DMS53 (cell line): ENCODE results near the gene SIAH1.
"Not testable (repeated sequence)": the region's sequence is repeated elsewhere in the genome, so short reads cannot be mapped to it uniquely, and the experiment has no call there.

ENCODE experiments used
- DNase-seq: peaks from one replicate; lab custom pipeline; 2025; lab: John Stamatoyannopoulos, UW

The SIAH1 gene

GRCh38 chr16:48393485-48394354 lies 8.5 kb upstream of the SIAH1 start:
- DNase-seq = no peak

DNA sequence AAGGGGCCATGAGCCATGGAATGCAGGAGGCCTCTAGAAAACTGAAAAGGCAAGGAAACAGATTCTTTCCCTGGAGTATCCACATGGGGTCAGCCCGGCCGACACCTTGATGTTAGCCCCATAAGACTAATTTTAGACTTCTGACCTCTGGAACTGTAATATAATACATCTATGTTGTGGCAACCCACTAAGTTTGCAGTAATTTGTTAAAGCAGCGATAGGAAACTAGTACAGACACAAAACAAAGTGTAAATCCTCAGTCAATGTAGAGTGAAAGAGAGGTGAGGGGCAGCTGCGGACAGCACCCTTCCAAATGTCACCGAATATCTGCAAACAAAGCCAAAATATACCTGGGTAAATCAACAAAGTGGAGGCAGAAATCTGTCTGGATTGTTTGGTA lies 7.2 kb upstream of the SIAH1 start:
- no peak for DNase-seq

DNA sequence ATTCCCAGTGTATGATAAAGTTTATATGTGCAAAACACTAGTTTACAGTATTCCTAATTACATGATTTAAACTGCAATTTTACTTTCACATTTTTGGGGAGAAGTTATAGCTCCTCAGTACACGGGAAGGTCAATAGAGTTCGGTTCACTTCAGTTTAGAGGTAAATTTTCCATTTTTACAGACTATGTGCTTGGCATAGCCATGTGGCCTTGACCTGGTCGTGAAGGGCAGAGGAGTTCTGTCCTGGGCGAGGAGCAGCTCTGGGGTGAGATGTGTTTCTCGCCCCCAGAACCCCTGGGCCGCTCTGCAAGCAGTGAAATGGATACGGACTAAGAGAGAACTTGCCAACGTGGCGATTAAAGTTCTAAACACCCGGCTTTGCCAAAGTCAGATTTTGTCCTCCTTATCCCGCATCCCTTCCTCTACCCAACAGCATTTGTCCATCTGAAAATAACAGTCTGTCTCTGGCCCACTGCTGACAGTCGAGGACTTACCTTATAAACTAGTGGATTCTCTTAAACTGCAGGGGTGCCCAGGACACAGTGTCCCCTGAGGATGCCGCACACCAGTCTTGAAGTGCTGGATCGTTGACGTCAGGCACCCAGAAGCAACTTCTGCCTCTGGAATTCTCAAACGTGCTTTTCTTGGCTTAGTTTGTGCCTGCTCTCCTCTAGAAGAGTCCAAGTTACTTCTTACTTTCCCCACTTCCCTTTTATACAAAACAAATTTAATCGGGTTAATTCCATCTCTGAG lies 1.5 kb upstream of the SIAH1 start:
- no peak for DNase-seq

GRCh38 chr16:48384520-48385252 lies 527 bp downstream of the SIAH1 start:
- peak; percentile 90 for DNase-seq

DNA sequence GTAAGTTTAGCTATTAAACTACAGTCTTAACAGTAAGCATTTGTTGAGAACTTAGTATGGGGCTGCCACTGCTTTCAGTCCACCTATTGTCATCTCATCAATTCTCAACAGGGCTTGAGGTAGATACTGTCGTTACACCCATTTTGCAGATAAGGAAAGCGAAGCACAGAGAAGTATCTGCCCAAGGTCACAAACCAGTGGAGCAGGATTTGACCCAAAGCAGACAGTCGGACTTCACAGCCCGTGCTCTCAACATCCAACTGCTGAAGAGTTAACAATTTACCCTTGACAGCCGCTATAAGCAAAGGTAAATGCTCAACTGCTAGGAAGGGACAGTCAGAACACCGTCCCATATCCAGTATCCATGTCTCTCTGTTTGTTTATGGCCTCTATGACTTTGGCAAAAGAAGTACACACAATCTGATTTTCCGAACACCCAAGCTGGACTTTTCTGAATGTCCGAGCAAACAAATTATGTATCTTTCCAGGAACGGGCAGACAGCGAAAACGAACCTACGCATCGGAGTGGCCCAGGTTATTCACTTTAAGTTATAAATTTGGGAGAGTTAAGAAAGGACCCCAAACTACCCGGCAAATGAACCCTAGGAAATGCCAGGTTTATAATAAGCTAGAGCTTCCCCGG lies 1.2 kb downstream of the SIAH1 start:
- peak; percentile 62 for DNase-seq

GRCh38 chr16:48383009-48383876 lies 2.0 kb downstream of the SIAH1 start:
- DNase-seq = no peak

- DNase-seq = no peak
Measured at GRCh38 chr16:48382131-48382530, 3.1 kb downstream of the SIAH1 start.

DNA sequence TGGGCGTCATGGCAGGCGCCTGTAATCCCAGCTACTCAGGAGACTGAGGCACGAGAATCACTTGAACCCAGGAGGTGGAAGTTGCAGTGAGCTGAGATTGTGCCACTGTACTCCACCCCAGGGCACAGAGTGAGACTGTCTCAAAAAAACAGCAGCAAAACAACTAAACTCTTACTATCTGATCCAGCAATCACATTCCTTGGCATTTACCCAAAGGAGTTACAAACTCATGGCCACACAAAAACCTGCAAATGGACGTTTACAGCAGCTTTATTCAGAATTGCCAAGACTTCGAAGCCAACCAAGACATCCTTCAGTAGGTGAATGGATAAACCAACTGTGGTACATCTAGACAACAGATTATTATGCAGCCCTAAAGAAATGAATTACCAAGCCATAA lies 4.0 kb downstream of the SIAH1 start:
- DNase-seq = no peak

DNA sequence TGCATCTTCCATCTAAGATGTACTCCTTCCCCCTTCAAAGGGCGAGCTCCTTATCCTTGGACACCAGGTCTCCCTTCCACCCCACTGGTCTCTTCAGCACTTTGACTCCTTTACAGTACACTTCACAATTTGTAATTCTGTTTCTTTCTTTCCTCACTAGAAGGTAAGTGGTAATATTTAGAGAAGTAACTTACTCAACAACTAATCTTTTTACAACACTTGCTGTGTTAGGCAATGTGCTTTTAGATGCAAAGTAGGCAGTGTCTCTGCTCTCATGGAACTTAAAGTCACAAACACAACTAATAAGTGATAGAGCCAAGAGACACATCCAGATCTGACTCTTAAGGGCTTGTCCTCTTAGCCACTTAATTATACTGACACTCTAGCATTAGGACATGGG lies 6.4 kb downstream of the SIAH1 start:
- DNase-seq = no peak

GRCh38 chr16:48378276-48378675 lies 6.9 kb downstream of the SIAH1 start:
- no peak for DNase-seq

DNA sequence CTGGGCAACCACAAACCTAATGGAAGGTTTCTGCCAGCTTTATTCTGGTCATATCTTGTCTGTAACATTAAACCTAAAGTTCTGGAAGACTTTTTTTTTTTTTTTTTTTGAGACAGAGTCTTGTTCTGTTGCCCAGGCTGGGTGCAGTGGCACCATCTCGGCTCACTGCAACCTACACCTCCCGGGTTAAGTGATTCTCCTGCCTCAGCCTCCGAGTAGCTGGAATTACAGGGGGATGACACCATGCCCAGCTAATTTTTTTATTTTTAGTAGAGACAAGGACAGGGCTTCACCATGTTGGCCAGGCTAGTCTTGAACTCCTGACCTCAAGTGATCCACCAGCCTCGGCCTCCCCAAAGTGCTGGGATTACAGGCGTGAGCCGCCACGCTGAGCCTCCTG lies 7.9 kb downstream of the SIAH1 start:
- not testable (repeated sequence) for DNase-seq

DNA sequence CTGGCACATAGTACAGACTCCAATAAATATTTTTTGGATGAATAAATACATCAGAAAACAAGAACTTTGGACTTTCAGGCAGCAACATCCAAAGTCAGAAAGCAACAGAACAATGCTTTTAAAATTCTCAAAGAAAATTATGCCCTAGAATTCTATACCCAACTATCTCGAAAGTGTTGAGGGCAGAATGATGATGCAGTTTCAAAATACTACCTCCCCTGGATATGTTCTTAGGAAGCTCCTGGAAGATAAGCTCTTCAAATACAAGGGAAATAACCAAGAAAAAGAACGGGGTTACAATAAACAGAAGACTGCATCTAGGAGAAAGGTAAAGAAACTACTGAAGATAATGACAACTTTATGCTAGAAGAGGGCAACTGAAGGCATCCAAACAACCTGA lies 11.0 kb downstream of the SIAH1 start:
- DNase-seq = no peak

DNA sequence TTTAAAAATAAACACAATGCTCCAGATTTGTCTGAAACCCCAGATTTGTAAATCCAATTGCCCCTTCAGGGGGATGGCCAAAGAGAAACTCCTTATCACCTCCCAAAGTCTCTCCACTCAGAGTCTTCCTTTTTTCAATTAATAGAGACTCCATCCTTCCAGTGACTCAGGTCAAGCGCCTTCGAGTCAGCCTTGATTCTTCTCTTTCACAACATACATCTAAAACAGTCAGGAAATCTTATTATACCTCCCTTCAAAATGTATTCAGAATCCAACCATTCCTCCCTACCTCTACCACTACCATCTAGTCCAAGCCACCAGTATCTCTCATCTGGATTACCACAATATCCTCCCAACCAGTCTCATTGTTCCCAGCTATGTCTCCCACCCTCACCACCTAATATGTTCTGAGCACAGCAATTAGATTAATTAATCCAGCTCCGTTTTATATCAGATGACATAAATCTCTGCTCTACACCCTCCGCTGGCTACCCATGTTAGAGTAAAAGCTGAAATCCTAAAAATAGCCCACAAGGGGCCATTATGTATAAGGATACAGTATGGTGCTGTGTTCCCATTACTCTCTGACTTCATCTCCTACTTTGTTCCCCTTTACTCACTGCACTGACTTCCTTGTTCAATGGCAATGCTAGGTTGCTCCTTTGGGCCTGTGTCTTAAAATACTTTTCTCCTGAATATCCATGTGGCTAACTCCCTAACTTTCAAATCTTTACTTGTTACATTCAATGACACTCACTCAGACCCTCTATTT lies 11.8 kb downstream of the SIAH1 start:
- DNase-seq = no peak

GRCh38 chr16:48372744-48373143 lies 12.5 kb downstream of the SIAH1 start:
- DNase-seq = no peak

- DNase-seq = no peak
Measured at GRCh38 chr16:48371393-48371780, 13.8 kb downstream of the SIAH1 start.

DNA sequence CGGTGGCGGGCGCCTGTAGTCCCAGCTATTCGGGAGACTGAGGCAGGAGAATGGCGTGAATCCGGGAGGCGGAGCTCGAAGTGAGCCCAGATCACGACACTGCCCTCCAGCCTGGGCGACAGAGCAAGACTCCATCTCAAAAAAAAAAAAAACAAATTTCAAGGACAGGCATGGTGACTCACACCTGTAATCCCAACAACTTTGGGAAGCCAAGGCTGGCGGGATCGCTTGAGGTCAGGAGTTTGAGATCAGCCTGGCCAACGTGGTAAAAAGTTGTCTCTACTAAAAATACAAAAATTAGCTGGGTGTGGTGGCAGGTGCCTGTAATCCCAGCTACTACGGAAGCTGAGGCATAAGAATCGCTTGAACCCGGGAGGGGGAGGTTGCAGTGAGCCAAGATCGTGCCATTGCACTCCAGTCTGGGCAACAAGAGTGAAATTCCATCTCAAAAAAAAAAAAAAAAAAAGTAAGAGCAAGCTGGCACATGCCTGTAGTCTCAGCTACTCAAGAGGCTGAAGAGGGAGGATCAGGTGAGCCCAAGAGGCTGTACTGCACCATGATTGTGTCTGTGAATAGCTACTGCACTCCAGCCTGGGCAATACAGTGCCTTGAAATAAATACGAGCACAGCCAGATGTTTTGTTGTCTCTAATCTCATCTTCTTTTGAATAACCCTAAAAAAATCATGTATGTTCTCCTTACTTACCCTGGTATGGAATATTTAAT lies 14.4 kb downstream of the SIAH1 start:
- peak; percentile 21 for DNase-seq

DNA sequence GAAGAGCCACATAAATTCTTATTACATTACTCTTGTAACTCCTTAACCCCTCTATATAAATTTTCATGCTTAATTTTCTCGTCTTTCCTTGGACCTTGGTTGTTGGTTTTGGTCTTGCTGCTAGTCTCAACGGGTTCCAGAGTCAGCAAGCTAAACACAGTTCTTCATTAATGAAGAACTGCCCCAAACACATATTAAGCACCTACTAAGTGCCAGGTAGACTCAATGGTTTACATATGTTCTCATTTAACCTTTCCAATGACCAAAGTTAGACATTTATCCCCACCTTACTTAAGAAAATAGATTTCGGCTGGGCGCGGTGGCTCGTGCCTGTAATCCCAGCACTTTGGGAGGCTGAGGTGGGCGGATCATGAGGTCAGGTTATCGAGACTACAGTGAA lies 15.0 kb downstream of the SIAH1 start:
- DNase-seq = no peak

- no peak for DNase-seq
Measured at GRCh38 chr16:48369765-48370164, 15.4 kb downstream of the SIAH1 start.

- DNase-seq = no peak
Measured at GRCh38 chr16:48367441-48368049, 17.7 kb downstream of the SIAH1 start.
